K562 (cell line): ENCODE results near the gene CCDC124. TPM values are rescaled to one million over a fixed set of nuclear protein-coding genes. Genes with fewer than 3 reads are reported as not detected.

Experiments
- CBX3 ChIP-seq, 2 experiments: IDR thresholded peaks; 1 replicate in 1 of 2; 2 replicates in 1 of 2; pipeline ENCODE4 v1.6.1; 2012; ENCODE audit warnings: inconsistent platforms in 2 of 2, low read length in 2 of 2, borderline replicate concordance in 1 of 2, control low read depth in 1 of 2
- CHD7 ChIP-seq: fragments of 200-600 bp; sonication (generic); IDR thresholded peaks from one replicate; pipeline ENCODE4 v1.6.1; 2012; ENCODE audit warnings: mild to moderate bottlenecking, low read depth, low read length, inconsistent platforms
- SRSF1 ChIP-seq: fragments of 200-400 bp; formaldehyde crosslinking; IDR thresholded peaks from 2 replicates; pipeline ENCODE4 v1.6.1; 2017; ENCODE audit warnings: mild to moderate bottlenecking, low read depth, low read length, moderate library complexity
- THRB ChIP-seq: fragments of 450-650 bp; formaldehyde crosslinking; conservative IDR thresholded peaks from 2 replicates; pipeline ENCODE4 v1.4.0; 2022; ENCODE audit warnings: mild to moderate bottlenecking, missing genetic modification characterization
- ZNF592 ChIP-seq: fragments of 450-650 bp; IDR thresholded peaks from 2 replicates; pipeline ENCODE4 v1.6.1; 2017; ENCODE audit warnings: antibody characterized with exemption, mild to moderate bottlenecking
- polyA plus RNA-seq, 8 experiments: library from polyadenylated mRNA; depleted of rRNA in 4 of 8; stranded (reverse) in 5 of 8; unstranded in 3 of 8; fragments of >200 nt; fragmentation: Nextera tagmentation in 2 of 8; fragmentation: Illumina TruSeq in 1 of 8; extraction: Ambion mirVana in 2 of 8; extraction: Trizol in 1 of 8; gene quantifications; 2 replicates each; pipeline versions ENCODE4 v1.2.1 to v1.2.3, GENCODE V29; 2011 to 2014; ENCODE audit warnings: inconsistent platforms in 1 of 8, missing spikeins in 1 of 8
- total RNA-seq, 7 experiments: library from RNA; depleted of rRNA in 6 of 7; stranded (reverse); fragments of >200 nt in 6 of 7; fragmentation: Illumina TruSeq in 2 of 7; extraction: Trizol in 2 of 7; gene quantifications; 2 replicates each; pipeline versions ENCODE4 v1.2.1 to v1.2.3, GENCODE V29; 2011 to 2021; ENCODE audit warnings: low replicate concordance in 1 of 7

Gene CCDC124
- total and polyA plus RNA-seq, 9 of the 15 experiments (the other 6 are each of a cell fraction or from before 2014, with no cell fraction given), result 5.8 to 234 (median 40.1) TPM

- no peak for TF ChIP-seq CHD7
- TF ChIP-seq SRSF1, result no peak
- TF ChIP-seq THRB, result no peak
- no peak for TF ChIP-seq ZNF592
- TF ChIP-seq CBX3 (IDR thresholded peaks at IDR 0.05; ENCODE audit: borderline replicate concordance in 1 of 2, low read length in 2 of 2), result 0 out of 3 replicates have a peak, but pooled peaks of 1 of the 2 experiments have one; percentile 7
These were observed 21.1 kb downstream of the CCDC124 start (continued) for GRCh38 chr19:17953869-17954268.
